ENCODE results near the gene ZCCHC14.

Gene ZCCHC14

GRCh38 chr16:87451563-87452210, 41.1 kb downstream of the ZCCHC14 start:
- DNase-seq: no peak

GRCh38 chr16:87448866-87449265, 44.0 kb downstream of the ZCCHC14 start:
- no peak for DNase-seq

GRCh38 chr16:87447323-87447722, 45.5 kb downstream of the ZCCHC14 start:
- no peak for DNase-seq

GRCh38 chr16:87446479-87446878, 46.3 kb downstream of the ZCCHC14 start:
- DNase-seq: no peak

- DNase-seq: no peak
Measured at GRCh38 chr16:87445486-87445885, 47.3 kb downstream of the ZCCHC14 start.

- no peak for DNase-seq
Measured at GRCh38 chr16:87443964-87444363, 48.9 kb downstream of the ZCCHC14 start.

GRCh38 chr16:87443016-87443415, 49.8 kb downstream of the ZCCHC14 start:
- no peak for DNase-seq

GRCh38 chr16:87442581-87442966, 50.2 kb downstream of the ZCCHC14 start:
- no peak for DNase-seq

GRCh38 chr16:87441886-87442580, 50.8 kb downstream of the ZCCHC14 start:
- no peak for DNase-seq

GRCh38 chr16:87439926-87440325, 52.9 kb downstream of the ZCCHC14 start:
- no peak for DNase-seq

GRCh38 chr16:87438611-87438985, 54.2 kb downstream of the ZCCHC14 start:
- no peak for DNase-seq

GRCh38 chr16:87437911-87438610, 54.8 kb downstream of the ZCCHC14 start:
- no peak for DNase-seq

- DNase-seq: no peak
Measured at GRCh38 chr16:87437327-87437726, 55.5 kb downstream of the ZCCHC14 start.

GRCh38 chr16:87436225-87437172, 56.3 kb downstream of the ZCCHC14 start:
- DNase-seq: no peak

- DNase-seq: no peak
Measured at GRCh38 chr16:87435372-87436224, 57.2 kb downstream of the ZCCHC14 start.

- no peak for DNase-seq
Measured at GRCh38 chr16:87434146-87434667, 58.6 kb downstream of the ZCCHC14 start.

- no peak for DNase-seq
Measured at GRCh38 chr16:87432330-87432915, 60.4 kb downstream of the ZCCHC14 start.

- no peak for DNase-seq
Measured at GRCh38 chr16:87431926-87432325, 60.9 kb downstream of the ZCCHC14 start.

- DNase-seq: no peak
Measured at GRCh38 chr16:87426423-87427215, 66.2 kb downstream of the ZCCHC14 start.

- DNase-seq: no peak
Measured at GRCh38 chr16:87425941-87426340, 66.9 kb downstream of the ZCCHC14 start.
